Body of pancreas (tissue), 4 donors: ENCODE results near the gene ANP32B.

Experiments
- POLR2A ChIP-seq, 3 donors: fragments of 450-650 bp; IDR thresholded peaks; one replicate each; pipeline ENCODE4 v1.6.1; 2016; ENCODE audit warnings: antibody characterized with exemption in 3 of 3, mild to moderate bottlenecking in 2 of 3
- TF ChIP-seq, protein P1 (sequence below), 7 experiments: fragments of 450-650 bp in 4 of 7; fragments of 200-600 bp in 3 of 7; sonication (generic) in 3 of 7; IDR thresholded peaks; one replicate each; pipeline ENCODE4 v1.5.1; 2016 to 2019; ENCODE audit warnings: antibody characterized with exemption in 7 of 7

DNA sequence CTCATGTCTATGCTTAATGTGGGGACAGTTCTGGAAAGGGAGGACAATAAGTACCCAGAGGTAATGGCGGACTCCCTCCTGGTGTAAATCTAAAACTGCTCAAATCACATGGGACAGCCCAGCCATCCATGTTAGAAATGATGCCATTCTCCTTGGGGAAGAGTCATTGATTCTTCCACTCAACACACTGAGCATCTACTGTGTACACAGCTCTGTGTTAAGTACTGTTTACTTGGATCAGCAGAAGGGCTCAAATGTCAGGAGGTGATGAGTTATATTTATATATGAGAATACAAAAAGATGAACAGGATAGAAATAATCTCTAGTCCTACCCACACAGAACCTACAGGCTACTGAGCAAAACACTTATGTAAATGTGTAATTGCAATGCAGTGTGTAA is 41.6 kb downstream of the ANP32B start:
- TF ChIP-seq, protein P1, sequence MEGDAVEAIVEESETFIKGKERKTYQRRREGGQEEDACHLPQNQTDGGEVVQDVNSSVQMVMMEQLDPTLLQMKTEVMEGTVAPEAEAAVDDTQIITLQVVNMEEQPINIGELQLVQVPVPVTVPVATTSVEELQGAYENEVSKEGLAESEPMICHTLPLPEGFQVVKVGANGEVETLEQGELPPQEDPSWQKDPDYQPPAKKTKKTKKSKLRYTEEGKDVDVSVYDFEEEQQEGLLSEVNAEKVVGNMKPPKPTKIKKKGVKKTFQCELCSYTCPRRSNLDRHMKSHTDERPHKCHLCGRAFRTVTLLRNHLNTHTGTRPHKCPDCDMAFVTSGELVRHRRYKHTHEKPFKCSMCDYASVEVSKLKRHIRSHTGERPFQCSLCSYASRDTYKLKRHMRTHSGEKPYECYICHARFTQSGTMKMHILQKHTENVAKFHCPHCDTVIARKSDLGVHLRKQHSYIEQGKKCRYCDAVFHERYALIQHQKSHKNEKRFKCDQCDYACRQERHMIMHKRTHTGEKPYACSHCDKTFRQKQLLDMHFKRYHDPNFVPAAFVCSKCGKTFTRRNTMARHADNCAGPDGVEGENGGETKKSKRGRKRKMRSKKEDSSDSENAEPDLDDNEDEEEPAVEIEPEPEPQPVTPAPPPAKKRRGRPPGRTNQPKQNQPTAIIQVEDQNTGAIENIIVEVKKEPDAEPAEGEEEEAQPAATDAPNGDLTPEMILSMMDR (IDR thresholded peaks at IDR 0.05) = no peak
- no peak for TF ChIP-seq POLR2A (IDR thresholded peaks at IDR 0.05)
